NCI-H526 (cell line): Measurements from ENCODE around the gene POU2AF1.
"Not testable (repeated sequence)": the region's sequence is repeated elsewhere in the genome, so short reads cannot be mapped to it uniquely, and the experiment has no call there.

Experiments
- DNase-seq, 2 experiments: peaks; one replicate each; lab custom pipeline; 2025; lab: John Stamatoyannopoulos, UW

POU2AF1 gene

GRCh38 chr11:111320199-111320598, 58.9 kb downstream of the POU2AF1 start:
- not testable (repeated sequence) for DNase-seq

- no peak for DNase-seq
Measured at GRCh38 chr11:111319296-111319695, 59.8 kb downstream of the POU2AF1 start.

GRCh38 chr11:111312076-111312475, 67.0 kb downstream of the POU2AF1 start:
- DNase-seq = no peak

GRCh38 chr11:111310723-111311122, 68.4 kb downstream of the POU2AF1 start:
- DNase-seq = peak; percentile 65 to 84

- peak; percentile 99 for DNase-seq
Measured at GRCh38 chr11:111310088-111310487, 69.0 kb downstream of the POU2AF1 start.

- DNase-seq = no peak
Measured at GRCh38 chr11:111309215-111309915, 69.7 kb downstream of the POU2AF1 start.

- peak; percentile 95 to 98 for DNase-seq
Measured at GRCh38 chr11:111308140-111308539, 70.9 kb downstream of the POU2AF1 start.

- peak; percentile 84 to 86 for DNase-seq
Measured at GRCh38 chr11:111307472-111308108, 71.5 kb downstream of the POU2AF1 start.

GRCh38 chr11:111306321-111306720, 72.8 kb downstream of the POU2AF1 start:
- DNase-seq = no peak

GRCh38 chr11:111305876-111306275, 73.2 kb downstream of the POU2AF1 start:
- no peak for DNase-seq

GRCh38 chr11:111305162-111305802, 73.8 kb downstream of the POU2AF1 start:
- DNase-seq = no peak

- DNase-seq = peak; percentile 99 to 100
Measured at GRCh38 chr11:111303461-111303860, 75.6 kb downstream of the POU2AF1 start.

- DNase-seq = peak; percentile 87 to 88
Measured at GRCh38 chr11:111302298-111302697, 76.8 kb downstream of the POU2AF1 start.
